ENCODE data around the gene WEE1.
A peak's percentile ranks its signal among the peaks of the same experiment; 100 is the strongest.
"Not testable (repeated sequence)": the region's sequence is repeated elsewhere in the genome, so short reads cannot be mapped to it uniquely, and the experiment has no call there.

WEE1 gene

DNA sequence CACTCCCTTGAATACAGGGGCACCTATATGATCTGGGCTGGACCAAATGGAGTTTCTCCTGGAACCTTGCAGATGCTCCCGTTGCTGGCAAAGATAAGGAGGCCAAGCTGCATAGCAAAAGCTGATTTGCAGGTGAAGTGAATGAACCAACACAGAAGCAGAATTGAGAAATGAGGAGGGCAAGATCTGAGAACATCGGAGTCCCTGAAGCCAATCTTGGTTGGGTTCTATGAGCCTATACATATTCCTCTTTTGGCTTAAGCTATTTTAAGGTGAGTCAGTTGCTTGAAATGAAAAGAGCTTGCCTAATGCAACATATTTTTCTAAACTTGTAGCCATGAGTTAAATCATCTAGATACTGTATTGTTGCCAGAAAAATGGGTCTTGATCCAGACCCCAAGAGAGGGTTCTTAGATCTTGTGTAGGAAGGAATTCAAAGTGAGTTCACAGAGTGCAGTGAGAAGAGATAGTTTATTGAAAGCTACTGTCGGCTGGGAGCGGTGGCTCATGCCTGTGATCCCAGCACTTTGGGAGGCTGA, 23.5 kb downstream of the WEE1 start:
- DNase-seq (ENCODE audit: low read depth in 2 of 2), result no peak

DNA sequence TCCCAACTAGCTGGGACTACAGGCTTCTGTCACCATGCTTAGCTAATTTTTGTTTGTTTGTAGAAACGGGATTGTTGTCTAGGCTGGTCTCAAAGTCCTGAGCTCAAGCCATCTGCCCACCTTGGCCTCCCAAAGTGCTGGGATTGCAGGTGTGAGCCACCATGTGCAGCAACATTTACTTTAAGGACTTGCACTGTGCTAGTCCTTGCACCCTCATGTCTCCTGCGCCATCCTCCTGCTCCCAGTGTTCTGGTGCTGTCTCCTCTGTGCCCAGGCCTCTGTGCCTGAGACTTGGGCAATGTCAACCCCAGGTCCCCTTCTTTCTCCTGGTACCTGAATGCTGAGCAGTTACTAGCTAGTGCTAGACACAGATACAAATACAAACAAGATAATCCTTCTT, 26.7 kb downstream of the WEE1 start:
- DNase-seq (ENCODE audit: low read depth in 2 of 2), result no peak

DNA sequence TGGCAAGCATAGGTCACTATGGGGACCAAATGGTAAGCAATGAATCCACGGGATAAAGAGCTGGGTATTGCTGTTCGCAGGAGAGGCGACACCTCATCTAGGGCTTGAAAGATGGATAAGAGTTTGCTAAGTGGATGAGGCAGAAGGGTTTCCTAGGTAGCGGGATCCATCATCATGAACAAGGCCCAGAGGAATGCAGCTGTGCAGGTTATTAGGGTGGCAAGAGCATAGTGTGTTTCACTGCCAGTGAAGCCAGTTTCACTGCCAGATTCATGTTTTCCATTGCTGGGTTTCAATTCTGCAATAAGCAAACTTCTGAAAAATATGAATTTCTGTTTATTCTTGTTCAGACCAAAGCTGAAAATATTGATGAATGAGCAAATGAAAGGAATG, 27.2 kb downstream of the WEE1 start:
- DNase-seq (ENCODE audit: low read depth in 2 of 2), result no peak

DNA sequence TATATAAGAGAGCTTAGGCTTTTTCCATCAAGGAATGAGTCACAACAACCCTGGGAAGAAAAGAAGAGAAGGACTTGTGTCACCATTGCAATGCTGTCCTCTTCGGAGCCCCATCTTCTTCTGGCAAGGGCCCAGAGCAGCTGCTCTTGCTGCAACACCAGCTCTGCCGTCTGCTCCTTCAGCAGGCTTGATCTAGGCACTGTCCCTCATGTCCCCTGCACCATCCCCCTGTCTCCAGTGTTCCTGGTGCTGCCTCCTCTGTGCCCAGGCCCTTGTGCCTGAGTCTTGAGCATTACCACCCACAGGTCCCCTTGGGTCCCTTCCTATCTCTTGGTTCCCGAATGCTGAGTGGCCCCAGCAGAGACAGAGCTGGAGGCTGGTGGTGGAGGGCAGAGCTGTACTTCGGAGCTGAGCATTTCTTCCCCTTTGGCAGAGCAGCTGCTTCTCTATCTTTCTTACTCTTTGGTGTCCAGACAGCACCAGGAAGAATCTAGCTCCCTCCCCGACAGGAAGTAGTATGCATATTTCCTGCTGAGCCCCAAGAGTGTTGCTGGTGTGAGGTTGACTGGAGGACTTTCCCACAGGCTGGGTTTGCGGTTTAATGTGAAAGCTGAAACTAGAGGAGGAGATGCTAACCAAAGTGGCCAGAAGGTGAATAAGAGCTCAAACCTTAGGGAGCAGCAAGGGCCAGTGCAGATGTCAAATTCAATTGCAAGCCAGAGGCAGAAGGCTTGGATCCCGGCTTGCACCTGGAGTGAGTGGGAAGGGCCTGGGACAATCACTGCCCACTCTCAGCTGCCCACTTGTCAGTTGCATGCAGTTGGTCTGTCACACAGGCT, 27.8 kb downstream of the WEE1 start:
- no peak for DNase-seq (ENCODE audit: low read depth in 2 of 2)

DNA sequence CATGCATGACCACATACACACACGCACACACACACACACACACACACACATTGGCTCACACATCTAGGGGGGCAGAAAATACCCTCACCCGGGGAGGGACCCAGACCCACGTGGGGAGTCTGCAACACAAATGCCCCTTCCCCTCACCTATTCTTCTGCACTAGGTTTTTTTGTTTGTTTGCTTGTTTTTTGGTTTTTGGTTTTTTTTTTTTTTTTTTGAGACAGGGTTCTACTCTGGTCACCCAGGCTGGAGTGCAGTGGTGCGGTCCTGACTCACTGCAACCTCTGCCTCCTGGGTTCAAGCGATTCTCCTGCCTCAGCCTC, 28.4 kb downstream of the WEE1 start:
- no peak for DNase-seq (ENCODE audit: low read depth in 2 of 2)

DNA sequence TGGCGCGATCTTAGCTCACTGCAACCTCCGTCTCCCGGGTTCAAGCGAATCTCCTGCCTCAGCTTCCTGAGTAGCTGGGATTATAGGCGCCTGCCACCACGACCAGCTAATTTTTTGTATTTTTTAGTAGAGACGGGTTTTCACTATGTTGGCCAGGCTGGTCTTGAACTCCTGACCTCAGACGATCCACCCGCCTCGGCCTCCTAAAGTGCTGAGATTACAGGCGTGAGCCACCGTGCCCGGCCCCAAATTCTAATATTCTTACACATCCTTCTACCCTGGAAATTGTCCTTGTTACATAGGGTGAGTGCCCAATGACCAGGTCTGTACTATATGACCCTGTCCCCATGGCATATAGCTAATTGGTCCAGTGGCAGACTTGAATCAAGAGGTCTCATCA, 29.7 kb downstream of the WEE1 start:
- DNase-seq (ENCODE audit: low read depth in 2 of 2), result not testable (repeated sequence)

DNA sequence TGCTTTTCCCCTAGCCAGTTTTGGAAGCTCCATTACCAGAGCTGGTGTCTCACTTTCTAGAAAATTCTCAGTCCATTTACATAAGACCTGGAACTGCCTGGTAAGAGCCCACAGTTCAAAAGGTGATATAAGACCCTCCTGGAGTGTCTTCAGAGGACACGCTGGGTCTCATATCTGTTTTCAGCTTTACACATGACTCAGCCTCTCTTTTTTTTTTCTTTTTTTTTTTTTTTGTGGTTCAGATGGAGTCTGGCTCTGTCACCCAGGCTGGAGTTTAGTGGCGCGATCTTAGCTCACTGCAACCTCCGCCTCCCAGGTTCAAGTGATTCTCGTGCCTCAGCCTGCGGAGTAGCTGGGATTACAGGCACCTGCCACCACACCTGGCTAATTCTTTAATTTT, 30.7 kb downstream of the WEE1 start:
- no peak for DNase-seq (ENCODE audit: low read depth in 2 of 2)

DNA sequence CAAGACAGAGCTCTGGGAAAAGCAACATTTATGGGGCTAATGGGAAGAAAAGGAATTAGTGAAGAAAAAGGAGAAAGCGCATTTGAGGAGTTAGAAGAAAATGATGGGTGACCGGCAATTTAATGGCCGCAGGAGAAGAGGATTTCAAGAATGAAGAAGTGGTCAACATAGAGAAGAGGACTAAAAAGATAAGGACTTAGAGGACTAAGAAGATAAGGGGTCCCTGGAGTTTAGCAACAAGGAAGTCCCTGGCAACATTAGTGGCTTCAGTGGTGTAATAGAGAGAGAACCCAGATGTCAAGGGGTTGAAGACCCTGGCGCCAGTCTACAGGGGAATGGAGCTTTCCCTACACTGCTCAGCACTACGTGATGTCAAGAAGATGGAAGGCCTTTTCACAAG, 32.3 kb downstream of the WEE1 start:
- no peak for DNase-seq (ENCODE audit: low read depth in 2 of 2)

DNA sequence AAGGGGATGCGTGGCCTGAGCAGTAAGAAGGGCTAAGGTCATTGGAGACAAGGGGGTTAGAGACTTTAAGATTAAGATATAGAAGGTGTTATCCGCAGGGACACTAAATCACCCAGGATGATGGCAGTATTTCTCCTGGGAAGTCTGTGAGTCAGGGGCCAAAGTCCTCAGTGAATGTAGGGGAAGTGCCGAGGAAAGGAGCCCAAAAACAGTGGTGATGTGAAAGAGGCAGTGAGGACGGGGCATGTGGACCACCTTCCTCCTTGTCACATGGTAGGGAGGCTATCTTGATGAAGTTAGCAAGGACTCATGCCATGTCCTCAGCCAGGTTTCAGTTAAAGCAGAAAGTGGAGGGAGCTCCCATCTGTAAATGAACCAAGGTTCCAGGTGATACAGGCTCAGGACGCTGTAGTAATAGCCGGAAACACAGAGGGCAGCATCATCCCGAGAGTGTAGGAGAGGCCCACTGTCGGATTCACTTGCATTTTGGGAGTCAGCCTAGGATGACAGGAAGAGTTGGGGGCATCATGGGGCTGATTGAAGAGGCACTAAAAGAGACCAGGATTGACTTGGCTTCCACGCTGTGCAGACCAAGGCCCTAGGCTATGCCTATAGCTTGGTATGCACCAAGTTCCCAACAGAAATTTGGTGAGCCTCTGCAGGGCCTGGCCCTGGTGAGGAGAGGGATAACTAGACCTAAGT, 33.5 kb downstream of the WEE1 start:
- DNase-seq (ENCODE audit: low read depth in 2 of 2), result no peak

DNA sequence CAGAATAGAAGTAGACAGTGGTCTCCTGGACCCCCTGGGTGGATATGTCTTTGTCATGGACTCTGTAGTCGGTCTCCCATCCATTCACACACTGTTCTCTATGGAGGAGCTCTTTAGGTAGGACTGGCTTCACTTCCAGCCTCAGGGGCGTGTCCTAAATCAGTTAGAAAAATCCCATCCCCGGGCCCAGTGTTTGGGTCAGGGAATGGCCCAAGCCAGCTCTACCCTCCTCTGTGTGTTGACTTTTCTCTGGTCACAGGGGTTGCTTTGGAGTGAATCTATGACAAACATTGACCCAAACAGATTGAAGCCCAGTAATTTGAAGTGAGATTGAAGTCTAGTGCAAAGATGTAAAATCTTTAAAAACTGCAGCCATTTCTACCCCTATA, 34.0 kb downstream of the WEE1 start:
- no peak for DNase-seq (ENCODE audit: low read depth in 2 of 2)

DNA sequence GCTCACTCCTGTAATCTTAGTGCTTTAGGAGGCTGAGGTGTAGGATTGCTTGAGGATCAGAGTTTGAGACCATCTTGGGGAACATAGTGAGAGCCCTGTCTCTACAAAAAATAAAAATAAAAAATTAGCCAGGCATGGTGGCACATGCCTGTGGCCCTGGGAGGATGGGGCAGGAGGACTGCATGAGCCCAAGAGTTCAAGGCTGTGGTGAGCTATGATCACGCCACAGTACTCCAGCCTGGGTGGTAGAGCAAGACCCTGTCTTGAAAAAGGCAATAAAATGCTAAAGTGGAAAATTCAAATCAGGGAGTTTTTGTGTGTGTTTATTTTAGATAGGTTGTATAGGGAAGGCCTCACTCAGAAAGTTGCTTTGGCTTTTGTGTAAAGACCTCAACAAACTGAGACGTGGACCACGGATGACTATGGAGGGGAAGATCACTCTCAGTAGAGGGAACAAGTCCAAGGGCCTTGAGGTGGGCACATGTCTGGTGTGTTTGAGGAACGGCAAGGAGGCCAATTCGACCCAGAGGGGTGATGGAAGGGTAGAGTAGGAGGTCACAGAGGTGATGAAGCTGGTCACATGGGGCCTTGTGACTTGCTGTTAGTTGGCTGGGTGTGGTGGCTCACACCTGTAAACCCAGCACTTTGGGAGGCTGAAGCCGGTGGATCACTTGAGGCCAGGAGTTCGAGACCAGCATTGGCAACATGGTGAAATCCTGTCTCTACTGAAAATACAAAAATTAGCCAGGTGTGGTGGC, 35.7 kb downstream of the WEE1 start:
- DNase-seq (ENCODE audit: low read depth in 2 of 2), result no peak

DNA sequence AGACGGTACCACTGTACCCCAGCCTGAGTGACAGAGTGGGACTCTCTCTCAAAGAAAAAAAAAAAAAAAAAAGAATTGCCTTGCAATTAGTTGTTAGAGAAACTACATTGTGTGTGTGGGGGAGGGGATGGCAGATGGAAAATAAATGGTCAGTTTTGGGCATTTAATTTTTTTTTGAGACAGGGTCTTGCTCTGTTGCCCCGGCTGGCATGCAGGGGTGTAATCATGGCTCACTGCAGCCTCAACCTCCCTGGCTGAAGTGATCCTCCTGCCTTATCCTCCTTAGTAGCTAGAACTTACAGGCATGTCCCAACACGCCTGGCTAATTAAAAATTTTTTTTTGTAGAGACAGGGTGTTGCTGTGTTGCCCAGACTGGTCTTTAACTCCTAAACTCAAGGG, 36.4 kb downstream of the WEE1 start:
- no peak for DNase-seq (ENCODE audit: low read depth in 2 of 2)

DNA sequence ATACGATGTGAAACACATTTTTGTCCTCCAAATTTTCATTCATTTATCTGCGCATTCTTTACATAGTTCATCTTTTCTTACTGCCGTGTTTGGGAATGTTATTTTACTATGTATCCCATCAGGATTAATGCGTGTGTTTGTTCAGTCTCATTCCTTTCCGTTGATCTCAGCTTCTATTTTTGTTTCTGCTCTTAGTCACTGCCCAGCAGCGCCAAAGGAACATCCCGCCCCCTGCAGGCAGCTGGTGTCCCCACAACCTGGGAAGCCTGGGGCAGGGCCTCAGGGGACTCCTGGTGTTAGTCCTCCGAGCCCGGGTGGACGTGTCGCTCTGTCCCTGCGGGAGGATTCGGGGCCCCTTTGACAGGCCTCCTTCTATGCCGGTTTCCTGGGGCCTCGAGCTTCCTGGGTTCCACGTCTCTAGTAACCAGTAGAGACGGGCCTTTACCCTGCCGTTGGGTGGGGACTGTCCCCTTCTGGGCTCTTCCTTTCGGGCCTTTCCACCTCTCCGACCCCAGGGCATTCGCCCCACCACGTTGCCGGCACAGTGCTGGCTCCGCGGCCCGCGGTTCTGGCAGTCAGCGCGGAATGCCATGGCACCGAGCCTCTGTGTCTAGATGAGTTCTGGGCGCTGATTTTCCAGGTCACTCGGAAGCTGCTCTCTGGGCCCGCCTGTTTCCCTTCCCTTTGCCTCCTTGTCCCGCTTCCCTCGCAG, 39.8 kb downstream of the WEE1 start:
- DNase-seq (ENCODE audit: low read depth in 2 of 2), result peak; percentile 63 to 76

DNA sequence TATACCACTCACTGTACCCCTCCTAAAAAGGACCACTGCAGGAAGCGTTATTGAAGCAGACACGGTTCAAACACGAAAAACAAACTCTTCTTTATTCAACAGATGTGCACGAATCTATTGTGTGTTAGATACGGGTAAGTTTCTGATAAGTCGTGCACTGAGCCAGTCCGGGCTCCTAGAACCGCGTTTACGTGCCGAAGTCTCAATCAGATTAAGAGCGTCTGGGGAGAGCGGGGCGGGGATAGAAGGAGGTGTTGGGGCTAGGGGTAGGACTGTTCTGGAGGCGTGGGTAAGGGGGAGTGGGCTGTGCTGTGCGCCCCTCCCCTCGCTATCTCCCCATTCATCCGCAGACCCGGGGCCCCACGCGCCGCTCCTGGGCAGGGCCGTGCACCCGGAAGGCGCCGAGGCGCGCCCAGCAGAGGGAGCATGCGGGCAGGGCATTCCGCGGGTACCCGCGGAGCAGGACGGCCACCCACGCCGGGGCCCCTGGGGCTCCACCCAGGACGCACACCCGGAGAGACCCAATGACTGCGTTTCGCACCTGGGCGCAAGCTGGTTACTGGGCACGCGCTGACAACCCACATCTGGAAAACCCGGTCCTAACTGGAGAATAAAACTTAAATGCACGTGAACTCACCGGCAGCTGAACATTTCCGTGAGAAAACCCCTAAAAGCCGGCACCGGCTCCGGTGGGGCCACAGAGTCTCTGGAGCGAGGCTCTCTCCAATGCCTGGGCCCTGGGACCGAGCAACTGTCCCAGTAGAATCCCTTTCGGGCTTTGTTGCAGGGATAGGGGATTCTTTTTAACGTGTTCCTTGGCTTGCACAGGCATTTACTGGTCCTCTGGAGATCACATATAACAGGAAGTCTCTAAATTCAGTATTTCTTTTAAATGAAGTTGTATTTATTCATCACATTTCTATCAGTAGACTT, 40.6 kb downstream of the WEE1 start:
- DNase-seq (ENCODE audit: low read depth in 2 of 2), result peak; percentile 73 to 92

DNA sequence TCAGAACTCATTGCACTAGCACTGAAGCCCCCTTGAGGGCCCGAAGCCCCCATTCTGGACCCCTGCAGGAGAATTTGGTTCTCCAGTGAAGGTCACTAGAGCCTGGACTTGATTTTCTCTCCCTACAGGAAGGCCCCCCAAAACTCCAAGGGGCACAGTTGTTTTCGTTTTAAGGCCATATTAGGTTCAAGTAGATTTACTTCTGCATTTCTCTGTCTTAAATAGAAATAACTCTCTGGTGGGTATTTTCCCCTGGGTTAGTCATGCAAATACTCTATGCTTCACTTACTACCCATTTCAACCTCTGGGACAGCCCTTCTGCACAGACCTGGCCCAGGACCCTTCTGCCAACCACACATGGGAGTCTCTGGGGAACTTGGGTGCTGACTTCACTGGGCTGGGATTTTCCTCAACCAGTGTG, 41.6 kb downstream of the WEE1 start:
- no peak for DNase-seq (ENCODE audit: low read depth in 2 of 2)

DNA sequence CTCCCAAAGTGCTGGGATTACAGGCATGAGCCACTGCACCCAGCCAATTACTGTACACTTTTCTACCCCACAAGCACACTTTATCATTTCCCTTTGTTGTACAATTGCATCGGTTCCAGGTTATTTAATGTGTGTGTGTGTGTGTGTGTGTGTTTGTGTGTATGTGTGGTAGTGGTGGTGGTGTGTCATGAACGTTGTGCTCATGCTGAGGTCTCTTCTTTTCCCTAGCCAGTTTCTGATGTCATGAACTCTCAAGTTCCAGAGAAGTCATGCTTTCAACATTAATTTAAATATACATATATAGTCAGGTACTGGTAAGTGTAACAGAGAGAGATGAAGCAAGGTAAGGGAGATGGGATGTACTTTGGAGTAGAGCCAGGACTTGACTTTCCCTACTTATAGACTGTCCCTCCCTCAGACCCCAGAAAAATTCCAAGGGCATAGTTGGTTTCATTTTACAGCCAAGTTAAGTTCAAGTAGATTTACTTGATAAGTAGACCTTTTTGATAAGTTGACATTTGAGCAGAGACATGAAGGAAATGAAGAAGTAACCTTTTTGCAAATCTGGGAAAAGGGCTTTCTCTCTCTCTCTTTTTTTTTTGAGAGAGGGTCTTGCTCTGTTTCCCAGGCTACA, 42.7 kb downstream of the WEE1 start:
- DNase-seq (ENCODE audit: low read depth in 2 of 2), result no peak

DNA sequence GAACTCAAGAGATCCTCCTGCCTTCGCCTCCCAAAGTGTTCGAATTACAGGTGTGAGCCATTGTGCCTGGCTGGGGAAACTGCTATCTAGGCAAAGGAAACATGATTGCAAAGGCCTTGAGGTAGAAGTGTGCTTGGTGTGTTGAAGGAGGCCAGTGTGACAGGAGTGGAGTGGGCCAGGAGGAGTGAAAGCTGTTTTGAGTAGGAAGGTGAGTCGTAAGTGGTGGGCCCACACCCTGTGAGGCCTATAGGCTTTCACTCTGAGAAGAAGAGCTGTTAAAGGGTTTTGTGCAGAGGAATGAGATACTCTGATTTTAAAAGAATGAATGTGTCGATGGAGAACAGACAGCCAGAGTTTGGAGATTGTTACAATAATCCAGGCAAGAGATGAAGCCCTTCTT, 43.4 kb downstream of the WEE1 start:
- DNase-seq (ENCODE audit: low read depth in 2 of 2), result no peak

DNA sequence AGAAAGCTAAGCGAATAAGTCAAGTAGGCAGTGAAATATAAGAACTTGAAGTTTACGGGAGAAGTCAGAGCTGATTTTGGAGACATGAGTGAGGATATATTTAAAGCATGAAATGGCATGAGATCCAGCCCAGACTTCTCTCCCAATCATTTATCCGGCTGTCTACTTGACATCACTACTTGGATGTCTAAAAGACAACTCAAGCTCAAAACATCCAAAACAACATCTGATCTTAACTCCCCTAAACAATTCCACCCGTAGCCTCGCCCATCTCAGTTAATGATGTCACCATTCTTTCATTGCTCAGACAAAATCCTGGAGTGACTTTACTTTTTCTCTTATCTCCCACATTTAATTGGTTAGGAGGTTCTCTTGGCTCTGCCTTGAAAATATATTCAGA, 44.5 kb downstream of the WEE1 start:
- no peak for DNase-seq (ENCODE audit: low read depth in 2 of 2)

DNA sequence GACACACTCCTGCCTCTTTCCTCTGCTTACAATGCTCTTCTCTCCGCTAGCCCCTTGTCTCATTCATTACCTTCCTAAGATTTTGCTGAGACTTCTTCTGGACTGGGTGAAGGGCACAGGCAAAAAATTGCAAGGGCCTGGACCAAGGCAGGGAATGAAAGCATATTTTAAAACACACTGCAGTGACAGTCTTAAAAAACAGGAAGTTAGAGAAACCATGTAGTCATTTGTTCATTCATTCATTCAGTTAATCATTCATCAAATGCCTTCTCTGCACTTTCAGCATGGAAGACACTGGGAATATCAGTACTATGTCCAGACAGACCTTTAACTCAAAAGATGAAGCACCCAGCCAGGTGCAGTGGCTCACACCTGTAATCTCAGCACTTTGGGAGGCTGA, 45.5 kb downstream of the WEE1 start:
- DNase-seq (ENCODE audit: low read depth in 2 of 2), result no peak

DNA sequence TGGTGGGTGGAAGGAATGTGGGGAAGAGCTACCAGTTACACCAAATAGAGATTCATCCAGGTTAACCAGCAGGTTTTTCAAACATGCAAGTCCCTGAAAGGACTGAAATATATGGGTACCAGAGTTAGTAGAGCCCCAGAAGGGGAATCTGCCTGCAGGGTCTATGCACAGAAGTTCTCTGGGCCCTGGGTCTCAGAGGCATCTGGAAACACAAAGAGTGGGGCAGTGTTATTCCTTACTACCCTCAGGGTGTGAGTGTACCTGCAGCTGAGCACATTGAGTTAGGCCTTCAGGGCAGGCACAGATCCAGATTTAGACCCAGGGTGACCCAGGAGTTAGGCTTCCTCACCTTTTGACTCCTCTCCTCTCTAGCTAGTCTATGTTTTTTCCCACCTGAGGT, 46.5 kb downstream of the WEE1 start:
- no peak for DNase-seq (ENCODE audit: low read depth in 2 of 2)

All from stimulated activated CD4-positive, alpha-beta T cell treated with anti-CD3 and anti-CD28 coated beads, Interleukin-1b, Interleukin-23, amount 100 ng/mL, for 1 hour (primary cell).